ENCODE measurements around the gene HIGD1A. TPM values are rescaled to one million over a fixed set of nuclear protein-coding genes. Genes with fewer than 3 reads are reported as not detected.

Gene HIGD1A
- 266 TPM for total RNA-seq
- long read RNA-seq, transcript HIGD1A-204 (4 exons, 585 nt): minor isoform, 8 of 674 reads
- long read RNA-seq, transcript HIGD1A-202 (4 exons, 1,322 nt): minor isoform, 5 of 674 reads
- long read RNA-seq, transcript HIGD1A-201 (4 exons, 1,373 nt): major isoform, 641 of 674 reads
- long read RNA-seq, partial matches to known transcripts: 0 of 674 reads
- long read RNA-seq, other reads (novel, unspliced or antisense): 16 of 674 reads

GRCh38 chr3:42804106-42804830 is at the start of gene HIGD1A:
HIGD1A (minus strand) TSS chr3:42804490; CDS start chr3:42794253, 10,237 bp downstream.
- intact Hi-C loops (cut with DNase I): no loop called here
- DNase-seq (ENCODE audit: low spot score): peak; percentile 99

GRCh38 chr3:42853739-42854302 is 49.5 kb upstream of the HIGD1A start:
- intact Hi-C loops (cut with DNase I): no loop called here
- no peak for DNase-seq (ENCODE audit: low spot score)

GRCh38 chr3:42853056-42853455 is 48.8 kb upstream of the HIGD1A start:
- intact Hi-C loops (cut with DNase I): no loop called here
- DNase-seq (ENCODE audit: low spot score): no peak

- intact Hi-C loops (cut with DNase I): no loop called here
- no peak for DNase-seq (ENCODE audit: low spot score)
Observed at GRCh38 chr3:42852441-42852840, 48.2 kb upstream of the HIGD1A start.

- DNase-seq (ENCODE audit: low spot score): no peak
- intact Hi-C loops (cut with DNase I): no loop called here
Observed at GRCh38 chr3:42851228-42851834, 47.0 kb upstream of the HIGD1A start.

- no peak for DNase-seq (ENCODE audit: low spot score)
- intact Hi-C loops (cut with DNase I): no loop called here
Observed at GRCh38 chr3:42850263-42850662, 46.0 kb upstream of the HIGD1A start.

GRCh38 chr3:42849017-42849416 is 44.7 kb upstream of the HIGD1A start:
- DNase-seq (ENCODE audit: low spot score): no peak
- intact Hi-C loops (cut with DNase I): no loop called here

GRCh38 chr3:42847731-42848130 is 43.4 kb upstream of the HIGD1A start:
- intact Hi-C loops (cut with DNase I): no loop called here
- no peak for DNase-seq (ENCODE audit: low spot score)

- intact Hi-C loops (cut with DNase I): no loop called here
- no peak for DNase-seq (ENCODE audit: low spot score)
Observed at GRCh38 chr3:42846685-42847522, 42.6 kb upstream of the HIGD1A start.

- DNase-seq (ENCODE audit: low spot score): no peak
- intact Hi-C loops (cut with DNase I): no loop called here
Observed at GRCh38 chr3:42844815-42845214, 40.5 kb upstream of the HIGD1A start.

GRCh38 chr3:42844412-42844713 is 40.1 kb upstream of the HIGD1A start:
- intact Hi-C loops (cut with DNase I): no loop called here
- DNase-seq (ENCODE audit: low spot score): no peak

- no peak for DNase-seq (ENCODE audit: low spot score)
- intact Hi-C loops (cut with DNase I): no loop called here
Observed at GRCh38 chr3:42843713-42844411, 39.6 kb upstream of the HIGD1A start.

GRCh38 chr3:42841332-42841731 is 37.0 kb upstream of the HIGD1A start:
- DNase-seq (ENCODE audit: low spot score): no peak
- intact Hi-C loops (cut with DNase I): no loop called here

- DNase-seq (ENCODE audit: low spot score): no peak
- intact Hi-C loops (cut with DNase I): loop anchor here (2.0 to 5.0 kb wide), 2 partner anchors 41 to 57 kb away; no protein-coding TSS in a partner anchor
Observed at GRCh38 chr3:42839616-42840015, 35.3 kb upstream of the HIGD1A start.

- intact Hi-C loops (cut with DNase I): loop anchor here (2.0 to 5.0 kb wide), 2 partner anchors 42 to 56 kb away; no protein-coding TSS in a partner anchor
- no peak for DNase-seq (ENCODE audit: low spot score)
Observed at GRCh38 chr3:42838571-42838970, 34.3 kb upstream of the HIGD1A start.

- intact Hi-C loops (cut with DNase I): loop anchor here (5.0 kb wide), 1 partner anchor 54 kb away; no protein-coding TSS in a partner anchor
- no peak for DNase-seq (ENCODE audit: low spot score)
Observed at GRCh38 chr3:42836150-42837123, 32.1 kb upstream of the HIGD1A start.

- DNase-seq (ENCODE audit: low spot score): peak; percentile 88
- intact Hi-C loops (cut with DNase I): loop anchor here (2.0 kb wide), 1 partner anchor 49 kb away; no protein-coding TSS in a partner anchor
Observed at GRCh38 chr3:42831321-42831713, 27.0 kb upstream of the HIGD1A start.

All from cardiac septum (tissue), 1 donor.